ENCODE measurements around the gene C1orf226.
"Not testable (repeated sequence)": the region's sequence is repeated elsewhere in the genome, so short reads cannot be mapped to it uniquely, and the experiment has no call there.

The C1orf226 gene

DNA sequence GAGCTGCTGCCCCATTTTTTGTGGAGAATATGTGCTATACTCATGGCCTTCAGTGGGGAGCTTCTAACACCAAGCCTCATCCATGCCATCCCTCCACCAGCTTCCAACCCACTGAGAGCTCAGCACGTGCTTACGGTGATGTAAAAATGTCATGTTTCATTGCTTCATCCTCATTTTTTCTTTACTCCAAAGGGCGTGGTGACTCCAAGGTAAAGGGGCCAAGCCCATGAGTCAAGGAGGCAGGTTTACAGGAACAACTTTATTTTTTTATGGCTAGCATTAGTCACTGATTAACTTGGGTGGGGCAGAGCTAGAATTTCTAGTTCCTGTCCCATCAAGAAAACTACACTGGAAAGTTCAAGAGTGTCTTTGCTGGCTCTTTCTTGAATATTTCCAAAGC is at the start of gene C1orf226:
TSS of gene C1orf226 (plus strand) at position 346 of the 400 bp plus-strand sequence. CDS start 174 bp downstream, outside the sequence.
- ATAC-seq (no peak), DNase-seq (no peak)

- no peak for DNase-seq
- no peak for ATAC-seq
Observed at GRCh38 chr1:162333991-162334390, 47.5 kb upstream of the C1orf226 start.

GRCh38 chr1:162335126-162335525 is 46.4 kb upstream of the C1orf226 start:
- ATAC-seq, result no peak

DNA sequence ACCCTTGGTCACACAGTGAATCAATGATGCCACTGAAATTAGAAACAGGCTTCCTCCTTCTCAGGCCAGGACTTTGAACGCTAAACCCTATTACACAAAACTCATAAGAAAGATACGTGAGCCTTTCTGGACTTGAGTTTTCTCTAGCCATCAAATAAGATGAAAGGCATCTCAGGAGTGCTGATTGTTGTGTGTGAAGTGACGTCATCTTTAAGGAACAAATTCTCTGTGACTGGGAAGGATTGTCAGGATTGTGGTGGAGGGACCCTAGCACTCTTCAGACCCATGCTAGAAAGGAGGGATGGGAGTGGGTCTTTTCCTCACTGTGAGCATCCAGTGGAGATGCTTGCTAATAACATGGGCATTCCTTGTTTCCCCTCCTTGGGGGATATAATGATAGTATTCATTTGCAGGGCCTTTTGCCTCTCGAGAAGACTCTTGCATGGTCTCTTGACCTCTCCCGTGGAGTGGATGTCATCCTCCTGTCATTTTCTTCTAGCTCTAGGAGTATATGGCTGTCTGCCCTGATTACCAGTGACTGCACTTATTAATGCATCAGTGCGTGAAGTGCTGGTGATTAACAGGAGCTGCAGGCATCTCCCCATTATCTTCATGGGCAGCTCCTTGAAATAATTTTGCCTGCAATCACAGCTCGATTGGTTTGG is 44.8 kb upstream of the C1orf226 start:
- no peak for DNase-seq
- no peak for ATAC-seq

More at GRCh38 chr1:162335126-162335525, 46.4 kb upstream of the C1orf226 start:
- no peak for DNase-seq

DNA sequence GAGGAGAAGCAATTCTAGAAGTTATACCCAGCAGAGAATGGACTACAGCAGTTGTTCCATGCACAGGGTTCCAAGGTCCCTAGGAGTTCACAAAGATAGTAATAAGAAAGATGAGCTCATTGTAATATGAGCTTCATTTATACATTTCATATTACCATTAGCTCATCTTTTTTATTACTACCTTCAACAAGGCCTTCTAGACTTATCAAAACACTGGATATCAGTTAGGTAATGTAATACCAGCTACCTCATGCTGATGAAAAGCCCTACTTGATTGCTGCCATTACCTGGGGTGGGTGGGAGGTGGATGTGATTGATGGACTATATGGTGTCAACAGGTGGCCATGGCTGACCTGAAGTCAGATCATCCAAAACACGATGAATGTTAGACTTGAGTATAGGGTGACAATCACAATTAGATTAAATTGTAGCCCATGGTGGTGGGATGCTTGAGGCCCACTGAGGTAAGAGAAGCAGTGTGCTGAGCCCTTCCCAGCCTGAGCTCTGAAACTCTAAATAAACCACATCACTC is 39.0 kb upstream of the C1orf226 start:
- no peak for ATAC-seq
- no peak for DNase-seq

DNA sequence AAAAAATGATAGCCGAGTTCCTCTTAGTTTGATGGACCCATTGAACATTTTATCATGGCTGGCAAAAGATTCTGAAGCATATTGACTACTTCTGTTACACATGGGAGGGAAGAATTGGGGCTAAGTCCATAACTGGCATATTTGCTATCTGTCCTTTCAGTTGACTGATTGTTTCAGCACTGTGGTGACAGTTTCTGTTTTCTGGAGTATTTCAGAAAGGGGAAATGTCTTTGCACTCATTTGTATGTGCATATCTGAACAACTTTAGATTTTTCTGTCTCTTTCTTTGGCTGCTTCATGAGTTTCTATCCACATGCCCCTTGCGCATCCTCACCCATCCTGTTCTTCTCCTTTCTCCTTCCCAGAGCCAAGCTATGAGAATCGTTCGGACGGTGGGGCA is 38.1 kb upstream of the C1orf226 start:
- DNase-seq (no peak), ATAC-seq (no peak)

DNA sequence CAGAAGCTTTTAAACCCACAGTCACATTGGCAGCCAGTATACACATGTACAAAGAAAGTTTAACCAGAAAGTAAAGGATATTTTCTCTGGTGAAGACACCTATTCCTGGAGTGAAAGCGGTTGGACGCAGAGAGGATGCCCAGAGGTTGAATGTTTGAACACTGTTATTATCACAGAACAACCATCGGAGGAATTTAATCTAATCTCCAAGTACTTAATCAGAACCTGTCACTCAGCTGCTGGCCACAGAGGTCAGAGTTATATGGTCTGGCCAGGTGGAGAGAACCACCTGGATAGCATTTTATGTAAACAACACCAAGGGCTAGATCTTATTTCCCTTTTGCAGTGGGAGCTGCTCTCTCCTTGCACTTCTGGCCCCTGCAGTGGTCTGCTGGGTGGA is 34.2 kb upstream of the C1orf226 start:
- ATAC-seq (no peak), DNase-seq (no peak)

DNA sequence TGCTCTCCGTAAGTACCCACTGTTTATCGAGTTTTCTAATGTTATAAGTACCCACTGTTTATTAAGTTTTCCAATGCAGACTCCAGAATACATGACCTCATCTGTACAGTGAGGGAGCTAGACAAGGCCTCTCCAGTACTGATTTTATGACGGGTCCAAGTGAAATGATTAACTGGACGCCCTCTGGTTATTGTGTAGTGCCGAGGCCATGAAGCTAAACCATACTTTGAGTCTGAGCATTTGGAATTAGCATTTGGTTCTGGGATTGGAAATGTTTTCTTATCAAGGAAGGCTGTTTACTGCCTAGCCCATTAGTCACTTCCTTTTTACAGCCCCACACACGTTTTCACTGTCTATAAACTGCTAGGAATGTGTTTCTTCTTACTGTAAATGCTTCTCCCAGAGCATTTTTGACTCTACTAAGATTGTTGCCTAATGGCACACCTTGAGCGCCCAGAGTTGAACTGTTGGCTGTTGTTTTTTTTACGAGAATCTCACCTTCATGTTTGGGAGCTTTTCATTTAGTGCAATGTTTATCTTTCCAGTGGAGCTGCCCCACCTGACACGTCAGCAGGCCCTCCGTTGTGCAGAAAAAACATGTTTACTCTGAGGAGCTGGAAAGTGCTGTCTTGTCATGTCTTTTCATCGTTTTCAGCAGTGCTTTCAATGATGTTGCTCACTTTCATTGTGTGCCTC is 31.7 kb upstream of the C1orf226 start:
- ATAC-seq, result no peak
- no peak for DNase-seq

DNA sequence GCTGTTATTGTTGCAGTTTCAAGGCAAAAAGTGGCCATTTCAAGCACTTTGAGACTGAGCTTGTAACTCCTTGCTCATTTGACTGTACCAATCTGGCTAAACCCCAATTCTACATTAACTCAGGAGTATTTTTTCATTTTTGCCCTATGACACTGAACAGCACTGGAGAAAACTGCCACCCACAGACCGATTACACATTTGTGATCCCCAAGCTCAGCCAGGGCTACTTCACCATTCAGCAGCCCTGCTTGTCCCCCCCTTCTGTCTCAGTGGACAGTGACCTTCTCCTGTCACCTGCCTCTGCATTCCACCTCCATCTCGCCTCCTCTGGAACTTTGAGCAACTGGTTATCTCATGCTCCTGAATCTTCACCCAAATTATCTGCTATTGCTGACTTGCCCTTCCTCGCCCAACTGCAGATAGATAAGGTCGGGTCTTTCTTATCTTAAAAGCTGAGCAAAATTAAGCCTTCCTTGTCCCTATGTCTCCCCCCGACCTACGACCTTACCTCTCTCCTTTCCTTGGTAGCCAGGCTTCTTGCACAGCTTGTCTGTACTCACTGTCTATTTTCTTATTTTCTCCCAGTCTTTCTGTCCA is 30.2 kb upstream of the C1orf226 start:
- ATAC-seq (no peak), DNase-seq (no peak)

- ATAC-seq, DNase-seq: not testable (repeated sequence)
Observed at GRCh38 chr1:162351874-162352273, 29.7 kb upstream of the C1orf226 start.

DNA sequence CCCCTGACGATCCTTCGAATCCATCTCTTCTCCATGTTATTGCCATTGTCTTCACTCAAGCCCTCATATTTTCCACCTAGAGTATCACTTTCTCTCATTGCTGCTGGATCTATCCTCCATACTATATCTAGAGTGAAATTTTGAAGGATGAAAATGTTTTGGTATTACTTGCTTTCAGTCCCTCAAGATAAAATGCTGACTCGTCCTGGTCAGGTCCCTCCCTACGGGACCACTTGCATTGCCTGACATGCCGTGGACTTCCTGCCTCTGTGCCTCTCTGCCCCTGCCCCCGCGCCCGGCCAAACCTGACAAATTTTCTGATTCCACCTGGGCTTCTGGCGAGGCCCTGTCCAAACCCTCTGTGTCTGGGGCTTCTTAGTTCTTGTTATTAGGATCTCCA is 28.4 kb upstream of the C1orf226 start:
- ATAC-seq (no peak), DNase-seq (no peak)

DNA sequence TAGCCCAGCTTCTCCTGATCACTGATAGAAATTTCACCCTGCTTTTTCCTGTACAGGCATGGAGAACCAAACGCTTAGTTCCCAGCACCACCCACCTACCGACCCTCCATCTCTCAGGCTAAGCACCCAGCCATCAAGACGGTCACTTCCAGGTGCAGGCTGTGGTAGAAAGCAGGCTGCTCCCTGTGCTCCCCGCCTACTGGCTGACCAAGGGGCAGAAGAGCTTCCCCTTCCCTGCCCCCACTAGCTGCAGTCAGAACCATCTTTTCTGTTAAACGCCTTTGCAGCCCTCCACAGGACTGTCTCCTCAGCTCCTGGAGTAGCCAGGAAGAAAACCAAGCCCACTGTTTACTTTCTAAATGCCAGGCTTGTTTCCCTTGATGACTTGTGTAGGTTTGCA is 27.8 kb upstream of the C1orf226 start:
- ATAC-seq (no peak), DNase-seq (no peak)

DNA sequence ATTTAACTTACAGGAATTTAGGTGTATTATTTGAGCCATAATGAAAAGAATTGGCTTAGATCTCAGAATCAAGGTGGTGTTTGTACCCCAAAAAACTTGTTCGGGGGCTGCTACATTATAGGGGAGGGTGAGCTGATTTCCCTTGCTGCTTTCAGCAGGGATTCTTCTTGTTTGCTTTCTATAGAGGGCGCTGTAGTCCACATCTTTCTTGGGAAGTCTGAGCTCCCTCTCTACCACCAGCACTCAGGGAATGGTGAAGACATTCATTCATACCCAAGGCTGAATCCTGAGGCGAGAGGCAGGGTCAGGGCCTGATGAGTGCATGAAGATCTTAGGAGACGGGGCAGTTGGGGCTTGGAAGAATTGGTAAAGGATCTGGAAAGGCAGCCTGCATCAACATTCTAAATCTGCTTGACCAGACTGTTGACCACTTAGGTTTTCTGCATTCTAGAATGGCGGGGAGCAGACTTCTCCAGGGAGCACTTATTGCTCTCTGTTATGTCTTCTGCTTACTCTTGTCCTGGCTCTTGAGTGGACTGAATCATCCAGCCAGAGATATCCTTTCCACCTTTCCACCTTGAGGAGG is 23.8 kb upstream of the C1orf226 start:
- DNase-seq (no peak), ATAC-seq (no peak)

DNA sequence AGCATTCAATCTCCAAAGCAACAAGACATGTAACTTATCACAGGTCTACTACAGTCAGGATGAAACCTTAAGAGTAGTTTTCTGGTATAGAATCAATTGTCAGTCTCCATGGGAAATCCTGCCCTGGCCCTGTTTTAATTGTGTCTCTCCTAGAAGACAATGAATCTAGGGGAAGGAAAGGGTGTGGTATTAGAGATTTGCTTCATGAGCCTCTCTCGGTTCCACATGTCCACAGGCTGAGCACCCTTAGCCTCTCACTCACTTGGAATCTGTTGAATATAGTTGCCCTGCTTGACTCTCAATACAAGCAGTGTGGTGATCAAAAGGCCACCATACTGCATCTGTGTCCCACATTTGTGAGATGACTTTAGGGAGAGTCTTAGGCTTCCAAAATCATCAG is 22.6 kb upstream of the C1orf226 start:
- DNase-seq (no peak), ATAC-seq (no peak)

- no peak for DNase-seq
- no peak for ATAC-seq
Observed at GRCh38 chr1:162359523-162360236, 21.8 kb upstream of the C1orf226 start.

GRCh38 chr1:162360237-162360873 is 21.2 kb upstream of the C1orf226 start:
- ATAC-seq (no peak), DNase-seq (no peak)

DNA sequence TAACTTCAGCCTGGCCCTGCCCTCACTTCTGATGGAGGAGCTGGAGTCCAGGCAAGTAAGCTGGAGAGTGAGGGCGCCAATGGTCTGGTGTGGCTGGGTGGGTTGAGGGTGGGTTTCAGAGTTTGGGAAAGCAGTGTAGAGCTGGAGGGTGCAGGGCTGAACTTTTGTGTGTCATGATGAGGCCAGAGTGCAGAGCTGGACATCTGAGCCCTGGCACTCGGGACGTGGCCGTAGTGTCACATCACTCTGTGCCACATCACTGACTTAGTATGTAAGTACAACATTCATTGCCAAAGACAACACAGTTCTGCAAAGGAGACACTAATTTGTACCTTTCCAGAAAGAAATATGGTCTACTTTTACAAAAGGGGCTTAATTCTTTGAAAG is 20.7 kb upstream of the C1orf226 start:
- DNase-seq (no peak), ATAC-seq (no peak)

DNA sequence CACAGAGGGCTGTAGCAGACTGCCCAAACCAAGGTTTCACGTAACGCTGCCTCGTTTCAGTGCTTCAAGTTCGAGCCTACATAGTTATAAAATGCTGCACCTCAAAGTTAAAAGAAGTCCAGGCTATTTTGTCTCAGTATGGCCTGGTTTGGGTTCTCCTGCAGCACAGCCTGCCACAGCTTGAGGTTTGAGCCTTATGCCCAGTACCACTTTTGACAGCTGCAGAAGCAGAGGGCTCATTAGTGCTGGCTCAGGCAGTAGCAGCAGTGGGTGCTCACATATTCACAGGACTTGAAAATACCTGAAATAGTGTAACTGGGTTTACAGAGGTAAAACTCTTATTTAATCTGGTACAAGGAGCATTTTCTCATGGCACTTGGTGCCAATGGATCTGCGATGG is 20.2 kb upstream of the C1orf226 start:
- DNase-seq, result no peak
- no peak for ATAC-seq

- no peak for DNase-seq
- ATAC-seq, result no peak
Observed at GRCh38 chr1:162363823-162364222, 17.7 kb upstream of the C1orf226 start.

GRCh38 chr1:162364498-162364897 is 17.0 kb upstream of the C1orf226 start:
- DNase-seq (no peak), ATAC-seq (no peak)

- DNase-seq (no peak), ATAC-seq (no peak)
Observed at GRCh38 chr1:162365284-162366020, 16.1 kb upstream of the C1orf226 start.

Measured in stimulated activated naive CD8-positive, alpha-beta T cell treated with anti-CD3 and anti-CD28 coated beads, Interleukin-15, Interleukin-2, amounts not matched to agents 100 U/mL and 50 U/mL, for 24 hours (primary cell).